ENCODE data around the gene ATG13.
A peak's percentile ranks its signal among the peaks of the same experiment; 100 is the strongest.
"Not testable (repeated sequence)": the region's sequence is repeated elsewhere in the genome, so short reads cannot be mapped to it uniquely, and the experiment has no call there.

Gene ATG13

GRCh38 chr11:46700241-46701077, 83.1 kb downstream of the ATG13 start, which contains the start of the genes ARHGAP1 and ZNF408:
Gene ARHGAP1 (minus strand): TSS chr11:46700619. CDS start chr11:46696107, 4,512 bp downstream.
Gene ZNF408 (plus strand): TSS chr11:46701031. CDS start chr11:46701048, 17 bp downstream.
- peak; percentile 99 for DNase-seq

GRCh38 chr11:46701078-46701654, 83.8 kb downstream of the ATG13 start:
- DNase-seq = no peak

GRCh38 chr11:46705070-46705688, 87.8 kb downstream of the ATG13 start:
- no peak for DNase-seq

GRCh38 chr11:46706886-46707285, 89.5 kb downstream of the ATG13 start:
- DNase-seq = no peak

GRCh38 chr11:46709351-46709750, 92.0 kb downstream of the ATG13 start:
- DNase-seq = not testable (repeated sequence)

GRCh38 chr11:46710821-46711269, 93.5 kb downstream of the ATG13 start:
- no peak for DNase-seq

- DNase-seq = no peak
Observed at GRCh38 chr11:46711303-46711702, 94.0 kb downstream of the ATG13 start.

- no peak for DNase-seq
Observed at GRCh38 chr11:46712874-46713576, 95.7 kb downstream of the ATG13 start.

GRCh38 chr11:46717825-46718154, 100.4 kb downstream of the ATG13 start:
- not testable (repeated sequence) for DNase-seq

GRCh38 chr11:46718155-46719019, 101.0 kb downstream of the ATG13 start:
- DNase-seq = no peak

GRCh38 chr11:46719048-46719542, 101.7 kb downstream of the ATG13 start, which contains the start of gene F2:
Gene F2 (plus strand): TSS chr11:46719213. CDS start chr11:46719236, 23 bp downstream.
- DNase-seq = no peak

GRCh38 chr11:46719543-46720218, 102.3 kb downstream of the ATG13 start:
- DNase-seq = no peak

- no peak for DNase-seq
Observed at GRCh38 chr11:46721286-46721685, 103.9 kb downstream of the ATG13 start.

- DNase-seq = no peak
Observed at GRCh38 chr11:46722566-46723358, 105.4 kb downstream of the ATG13 start.

GRCh38 chr11:46723359-46723680, 106.0 kb downstream of the ATG13 start:
- no peak for DNase-seq

GRCh38 chr11:46724088-46724487, 106.7 kb downstream of the ATG13 start:
- no peak for DNase-seq
